Measurements from ENCODE around the gene SORCS2. TPM values are rescaled to one million over a fixed set of nuclear protein-coding genes. Genes with fewer than 3 reads are reported as not detected.

The SORCS2 gene
- total and polyA plus RNA-seq, 2 of the 4 experiments (the other 2 are of a cell fraction), result 0.36 to 0.62 TPM

- H3K4ac ChIP-seq (ENCODE audit: low read depth, low read length), result no peak overlapping the region
- no peak overlapping the region for H3K18ac ChIP-seq (ENCODE audit: low read depth, low read length)
- H3K23ac ChIP-seq (ENCODE audit: low read depth, low read length), result no peak overlapping the region
- DNase-seq (no peak), ATAC-seq (ENCODE audit: low read depth) (no peak)
- no peak overlapping the region for H3K14ac ChIP-seq (replicated peaks; ENCODE audit: low read depth, low read length)
- POLR2A ChIA-PET (ENCODE audit: unreplicated experiment), result no interaction called here
- no peak overlapping the region for H4K91ac ChIP-seq (ENCODE audit: insufficient read depth, low read depth, low read length)
- H3K9me3 ChIP-seq (ENCODE audit: control insufficient read depth, insufficient read depth, low read length), result peaks cover 4% of the 10 kb centered on the region; the same call in 1 of the 2 replicates
- no peaks in the 10 kb centered on the region for H3K79me1 ChIP-seq (ENCODE audit: low read depth in 1 of 2, low read length in 2 of 2)
- no peaks in the 10 kb centered on the region for H3K36me3 ChIP-seq (ENCODE audit: control insufficient read depth, insufficient read depth, low read length)
- WGBS, 2 experiments (ENCODE audit: extremely low coverage in 2 of 2, insufficient read length in 1 of 2), result 50% methylated on average over 1 of the region's 10 CpGs; no CpG with 5 or more reads in 1 of the 2 experiments
- H3K4me3 ChIP-seq (ENCODE audit: insufficient read depth, low read depth, low read length), result no peak overlapping the region
- no peak overlapping the region for H4K5ac ChIP-seq (ENCODE audit: low read depth, low read length)
- H3K56ac ChIP-seq (ENCODE audit: extremely low read depth, insufficient read depth, low read length), result no peak overlapping the region
- no peak overlapping the region for H2BK15ac ChIP-seq (ENCODE audit: low read depth, low read length)
- no peaks in the 10 kb centered on the region for H3K4me1 ChIP-seq (ENCODE audit: control insufficient read depth, insufficient read depth, low read length)
- H3K4me2 ChIP-seq (ENCODE audit: low read depth, low read length), result no peak overlapping the region
- no peak overlapping the region for H2AK9ac ChIP-seq (replicated peaks; ENCODE audit: low read depth, low read length, poor library complexity)
- no peaks in the 10 kb centered on the region for H3K9me1 ChIP-seq (ENCODE audit: insufficient read depth, low read length)
- CTCF ChIA-PET, result interaction anchor here (1.4 kb wide), 1 partner anchor 9 kb away, joined by 3 read pairs; no protein-coding TSS in a partner anchor
- peaks cover 13% of the 10 kb centered on the region for H3K27me3 ChIP-seq (ENCODE audit: control insufficient read depth, insufficient read depth, low read length)
- no peak for TF ChIP-seq RAD21 (IDR thresholded peaks at IDR 0.05; ENCODE audit: low read length)
- no peak overlapping the region for H2BK5ac ChIP-seq (ENCODE audit: low read depth, low read length, poor library complexity, severe bottlenecking)
- no peak overlapping the region for H2AK5ac ChIP-seq (ENCODE audit: low read depth, low read length)
- H4K8ac ChIP-seq (ENCODE audit: low read depth in 2 of 2, low read length in 2 of 2), result no peak overlapping the region
- BruUV-seq (replicated peaks), result no TSS peak
- H2BK120ac ChIP-seq (ENCODE audit: low read depth, low read length), result no peak overlapping the region
- no peak overlapping the region for H3K9ac ChIP-seq (ENCODE audit: low read depth, low read length)
- in situ Hi-C loops (cut with MboI; ENCODE audit: low sequenced_read_pairs), result no loop called here
- H3K27ac ChIP-seq (ENCODE audit: insufficient read depth, low read length), result no peak overlapping the region
- intact Hi-C loops (cut with micrococcal nuclease), result no loop called here
- H2BK20ac ChIP-seq (ENCODE audit: low read depth, low read length), result no peak overlapping the region
- peak overlapping the region; percentile 41 for H2AFZ ChIP-seq (replicated peaks; ENCODE audit: low read length, poor library complexity)
- H4K20me1 ChIP-seq (ENCODE audit: insufficient read depth, low read length), result no peaks in the 10 kb centered on the region
- dilution Hi-C loops (cut with HindIII; ENCODE audit: low sequenced_read_pairs, unreplicated experiment), result no loop called here
These were observed 152.4 kb downstream of the SORCS2 start for GRCh38 chr4:7344636-7345155.
